ENCODE measurements around the gene MTMR3. TPM values are rescaled to one million over a fixed set of nuclear protein-coding genes. Genes with fewer than 3 reads are reported as not detected.

Gene MTMR3
- total and polyA plus RNA-seq, 2 of the 8 experiments (the other 6 are each of a cell fraction or from before 2014, with no cell fraction given) = 16.9 to 18.5 TPM

GRCh38 chr22:29945435-29945834, 62.5 kb downstream of the MTMR3 start:
- no peak overlapping the region for H2BK12ac ChIP-seq (ENCODE audit: low read depth, low read length)
- peaks cover 0 to 67% of the 10 kb centered on the region in 2 experiments; a peak in 3 of 4 replicates for H3K79me2 ChIP-seq (ENCODE audit: control insufficient read depth in 1 of 2, insufficient read depth in 2 of 2, low read length in 2 of 2)
- no peak overlapping the region for H3K27ac ChIP-seq (ENCODE audit: low read depth, low read length)
- no peak overlapping the region for H3K9ac ChIP-seq (replicated peaks in 1 of 4; ENCODE audit: extremely low read depth in 1 of 4, low read depth in 3 of 4, low read length in 3 of 4)
- no peak overlapping the region for H4K91ac ChIP-seq (replicated peaks; ENCODE audit: insufficient read length, low read length)
- H3K23me2 ChIP-seq (ENCODE audit: low read depth, low read length) = no peaks in the 10 kb centered on the region
- H3K36me3 ChIP-seq (ENCODE audit: control insufficient read depth in 2 of 4, insufficient read depth in 4 of 4, low read length in 3 of 4) = no peaks in the 10 kb centered on the region
- CTCF ChIA-PET (ENCODE audit: partially characterized antibody) = interaction anchor here (0.6 kb wide), 1 partner anchor 10 kb away, joined by 3 read pairs; no protein-coding TSS in a partner anchor
- 0 out of 2 replicates have a peak, but pooled peaks cover 2% of the 10 kb centered on the region for H3K79me1 ChIP-seq (ENCODE audit: low read depth, low read length)
- DNase-seq (ENCODE audit: low read depth in 1 of 2, low spot score in 2 of 2) (no peak), FAIRE-seq (no peak)
- H2BK20ac ChIP-seq (ENCODE audit: low read length) = no peak overlapping the region
- POLR2A ChIA-PET (ENCODE audit: partially characterized antibody) = no interaction called here
- no peak overlapping the region for H3K4me2 ChIP-seq (ENCODE audit: insufficient read depth in 1 of 2, low read depth in 2 of 2, low read length in 2 of 2)
- H4K5ac ChIP-seq (ENCODE audit: insufficient read length, low read depth, low read length) = no peak overlapping the region
- H3K14ac ChIP-seq (ENCODE audit: insufficient read length) = no peak overlapping the region
- no peak overlapping the region for H2BK120ac ChIP-seq (replicated peaks; ENCODE audit: low read depth, low read length)
- H3K56ac ChIP-seq (replicated peaks; ENCODE audit: insufficient read length, low read depth, low read length) = no peak overlapping the region
- H2AFZ ChIP-seq (ENCODE audit: low read length) = no peak overlapping the region
- no peak overlapping the region for H2BK5ac ChIP-seq (ENCODE audit: low read depth, low read length)
- H3K4ac ChIP-seq (replicated peaks; ENCODE audit: insufficient read length, low read depth, low read length) = no peak overlapping the region
- no peaks in the 10 kb centered on the region for H3K27me3 ChIP-seq (replicated peaks in 1 of 4; ENCODE audit: control insufficient read depth in 3 of 4, extremely low read depth in 1 of 4, insufficient read depth in 3 of 4, low read length in 3 of 4)
- no peak overlapping the region for H2BK15ac ChIP-seq (ENCODE audit: low read length)
- no peak overlapping the region for H2AK5ac ChIP-seq (ENCODE audit: low read depth, low read length)
- peaks cover 0 to 15% (median 8%) of the 10 kb centered on the region in 4 experiments; a peak in 4 of 7 replicates for H3K4me1 ChIP-seq (replicated peaks in 1 of 4; ENCODE audit: control insufficient read depth in 3 of 4, insufficient read depth in 4 of 4, low read length in 3 of 4)
- H3K18ac ChIP-seq (ENCODE audit: extremely low read depth, low read length) = no peak overlapping the region
- no peak overlapping the region for H3K4me3 ChIP-seq (ENCODE audit: extremely low read depth in 1 of 4, insufficient read depth in 2 of 4, low read depth in 3 of 4, low read length in 4 of 4)
- H4K20me1 ChIP-seq (replicated peaks in 1 of 2; ENCODE audit: control insufficient read depth in 1 of 2, insufficient read depth in 2 of 2, low read length in 2 of 2) = no peaks in the 10 kb centered on the region
- peaks cover 0 to 5% of the 10 kb centered on the region in 2 experiments; a peak in 2 of 4 replicates for H3K9me3 ChIP-seq (ENCODE audit: insufficient read depth in 2 of 2, low read depth in 1 of 2, low read length in 1 of 2)
- no peak overlapping the region for H3K23ac ChIP-seq (ENCODE audit: insufficient read length)
- no peak overlapping the region for H4K8ac ChIP-seq (ENCODE audit: extremely low read depth, insufficient read depth, low read length)
- WGBS, 2 experiments (ENCODE audit: extremely low coverage in 1 of 2, insufficient coverage in 1 of 2, insufficient read length in 1 of 2, insufficient replicate concordance in 2 of 2, low coverage in 1 of 2, low lambda C conversion rate in 2 of 2, missing lambda C conversion rate in 1 of 2) = 95% methylated on average over 3 of the region's 3 CpGs; no CpG with 5 or more reads in 1 of the 2 experiments
- TF ChIP-seq CHD1 (IDR thresholded peaks at IDR 0.05; ENCODE audit: low read depth, low read length) (no peak), RAD21 (IDR thresholded peaks at IDR 0.05 in 1 of 2, conservative IDR thresholded peaks at IDR 0.05 in 1 of 2; ENCODE audit: low read depth in 2 of 2, low read length in 2 of 2) (no peak), EZH2 (IDR thresholded peaks at IDR 0.05; ENCODE audit: low read depth, low read length, severe bottlenecking) (no peak), E2F6 (IDR thresholded peaks at IDR 0.05) (no peak), POU5F1 (IDR thresholded peaks at IDR 0.05; ENCODE audit: low read depth, low read length) (no peak), RFX5 (IDR thresholded peaks at IDR 0.05; ENCODE audit: borderline replicate concordance, low read depth, low read length) (no peak), FOSL1 (IDR thresholded peaks at IDR 0.05; ENCODE audit: insufficient read depth, low read depth, low read length) (no peak), SRF (IDR thresholded peaks at IDR 0.05; ENCODE audit: low read depth, low read length) (no peak), SUZ12 (IDR thresholded peaks at IDR 0.05; ENCODE audit: low read length) (no peak), CBX8 (IDR thresholded peaks at IDR 0.05; ENCODE audit: borderline replicate concordance, low read depth, low read length) (no peak)
- TF ChIP-seq, protein P1, sequence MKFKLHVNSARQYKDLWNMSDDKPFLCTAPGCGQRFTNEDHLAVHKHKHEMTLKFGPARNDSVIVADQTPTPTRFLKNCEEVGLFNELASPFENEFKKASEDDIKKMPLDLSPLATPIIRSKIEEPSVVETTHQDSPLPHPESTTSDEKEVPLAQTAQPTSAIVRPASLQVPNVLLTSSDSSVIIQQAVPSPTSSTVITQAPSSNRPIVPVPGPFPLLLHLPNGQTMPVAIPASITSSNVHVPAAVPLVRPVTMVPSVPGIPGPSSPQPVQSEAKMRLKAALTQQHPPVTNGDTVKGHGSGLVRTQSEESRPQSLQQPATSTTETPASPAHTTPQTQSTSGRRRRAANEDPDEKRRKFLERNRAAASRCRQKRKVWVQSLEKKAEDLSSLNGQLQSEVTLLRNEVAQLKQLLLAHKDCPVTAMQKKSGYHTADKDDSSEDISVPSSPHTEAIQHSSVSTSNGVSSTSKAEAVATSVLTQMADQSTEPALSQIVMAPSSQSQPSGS (IDR thresholded peaks at IDR 0.05; ENCODE audit: low read length) = no peak
